ENCODE results near the gene PHPT1.

GRCh38 chr9:136839229-136840139 lies 9.7 kb upstream of the PHPT1 start:
- no peak for TF ChIP-seq CTCF (IDR thresholded peaks at IDR 0.05; ENCODE audit: poor library complexity)
- no peak for TF ChIP-seq EZH2 (IDR thresholded peaks at IDR 0.05; ENCODE audit: borderline replicate concordance)
- TF ChIP-seq EZH2phosphoT487 (IDR thresholded peaks at IDR 0.05; ENCODE audit: low read depth, severe bottlenecking, unreplicated experiment): no peak

All from hepatocyte (in vitro differentiated cells).